ENCODE measurements around the gene TSSK6.

Gene TSSK6

DNA sequence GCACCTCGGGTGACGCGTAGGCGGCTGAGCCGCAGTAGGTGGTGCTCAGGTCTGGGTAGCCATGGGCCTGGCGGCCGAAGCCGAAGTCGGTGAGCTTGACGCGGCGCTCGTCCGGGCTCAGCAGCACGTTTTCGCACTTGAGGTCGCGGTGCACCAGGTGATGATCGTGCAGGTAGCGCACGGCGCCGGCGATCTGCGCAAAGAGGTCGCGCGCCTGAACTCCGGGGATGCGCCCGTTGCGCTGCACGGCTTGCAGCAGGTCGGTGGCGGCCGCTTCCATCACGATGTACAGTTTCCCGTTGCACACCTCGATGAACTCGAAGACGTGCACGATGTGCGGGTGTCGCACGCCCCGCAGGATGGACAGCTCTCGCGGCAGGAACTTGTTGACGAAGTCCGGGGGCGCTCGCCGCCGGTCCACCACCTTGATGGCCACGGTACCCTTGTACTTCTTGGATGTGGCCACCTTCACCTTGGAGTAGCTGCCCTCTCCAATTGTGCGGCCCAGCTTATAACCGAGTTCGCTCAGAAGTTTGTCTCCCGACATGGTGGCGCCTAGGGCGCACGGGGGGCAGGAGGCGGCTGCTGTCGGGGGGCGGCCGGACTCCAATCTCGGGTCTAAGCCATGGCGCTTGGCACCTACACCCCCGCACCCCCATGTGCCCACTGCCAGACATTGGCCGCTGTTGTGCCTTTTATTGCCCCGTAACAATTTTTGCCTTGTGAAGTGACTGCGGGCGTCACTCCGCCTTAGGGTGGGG, at the start of gene TSSK6:
TSSK6 (minus strand) TSS at position 668 of the 761 bp plus-strand sequence; CDS start at position 547, 121 bp downstream.
- no peak for DNase-seq (ENCODE audit: low read depth in 3 of 3)

DNA sequence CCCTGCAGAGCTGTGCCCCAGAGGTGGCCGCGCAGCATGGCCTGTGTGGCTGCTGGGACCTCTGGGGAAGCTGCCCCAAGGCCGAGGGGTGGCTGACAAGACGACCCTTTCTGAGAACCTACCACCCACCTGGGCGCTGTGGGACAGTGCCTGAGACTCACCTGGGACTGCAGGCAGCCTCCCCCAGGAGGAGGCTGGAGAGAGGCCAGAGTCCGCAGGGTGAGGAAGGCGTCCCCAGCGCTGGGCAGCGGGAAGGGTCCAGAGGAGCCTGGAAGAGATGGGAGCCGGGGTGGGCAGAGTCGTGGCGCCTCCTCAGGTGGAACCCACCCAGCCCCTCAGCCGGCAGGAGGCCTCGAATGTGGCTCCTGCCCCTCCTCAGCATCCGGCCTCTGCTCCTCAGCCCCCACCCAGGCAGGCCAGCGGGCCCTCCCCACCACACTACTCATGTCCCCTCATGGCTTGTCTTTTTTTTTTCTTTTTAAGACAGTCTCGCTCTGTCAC, 48.0 kb upstream of the TSSK6 start:
- DNase-seq (ENCODE audit: low read depth in 3 of 3) = no peak

DNA sequence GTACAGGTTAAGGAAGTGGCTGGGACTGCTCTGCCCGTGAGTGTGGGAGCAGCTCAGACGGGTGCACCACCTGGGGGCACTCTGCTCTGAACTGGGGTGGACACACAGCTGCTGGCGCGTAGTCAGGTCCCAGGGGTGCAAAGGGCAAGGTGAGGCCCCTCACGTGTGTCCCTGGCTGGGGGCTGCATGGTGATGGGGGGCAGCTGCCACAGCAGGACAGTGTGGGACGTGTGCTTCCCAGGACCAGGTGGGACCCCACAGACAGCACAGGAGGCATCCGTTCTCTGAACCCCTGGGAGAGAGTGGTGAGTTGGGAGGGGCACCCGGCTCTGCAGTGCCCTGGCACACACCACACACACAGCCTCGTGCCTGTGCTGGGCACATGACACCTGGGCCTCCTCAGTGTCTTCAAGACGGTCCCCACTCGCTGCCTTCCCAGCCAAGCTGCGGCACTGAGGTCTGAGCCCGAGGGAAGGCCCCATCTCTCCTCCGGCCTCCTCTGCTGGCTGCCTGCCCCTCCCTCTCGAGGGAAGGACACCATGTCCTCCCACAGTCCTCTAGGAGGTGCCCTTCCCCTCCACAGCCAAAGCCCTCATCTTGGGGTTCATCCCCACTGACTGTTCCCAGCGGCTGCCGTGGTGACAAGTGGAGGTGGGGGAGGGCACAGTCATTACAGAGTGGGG, 47.5 kb upstream of the TSSK6 start:
- DNase-seq (ENCODE audit: low read depth in 3 of 3) = no peak

DNA sequence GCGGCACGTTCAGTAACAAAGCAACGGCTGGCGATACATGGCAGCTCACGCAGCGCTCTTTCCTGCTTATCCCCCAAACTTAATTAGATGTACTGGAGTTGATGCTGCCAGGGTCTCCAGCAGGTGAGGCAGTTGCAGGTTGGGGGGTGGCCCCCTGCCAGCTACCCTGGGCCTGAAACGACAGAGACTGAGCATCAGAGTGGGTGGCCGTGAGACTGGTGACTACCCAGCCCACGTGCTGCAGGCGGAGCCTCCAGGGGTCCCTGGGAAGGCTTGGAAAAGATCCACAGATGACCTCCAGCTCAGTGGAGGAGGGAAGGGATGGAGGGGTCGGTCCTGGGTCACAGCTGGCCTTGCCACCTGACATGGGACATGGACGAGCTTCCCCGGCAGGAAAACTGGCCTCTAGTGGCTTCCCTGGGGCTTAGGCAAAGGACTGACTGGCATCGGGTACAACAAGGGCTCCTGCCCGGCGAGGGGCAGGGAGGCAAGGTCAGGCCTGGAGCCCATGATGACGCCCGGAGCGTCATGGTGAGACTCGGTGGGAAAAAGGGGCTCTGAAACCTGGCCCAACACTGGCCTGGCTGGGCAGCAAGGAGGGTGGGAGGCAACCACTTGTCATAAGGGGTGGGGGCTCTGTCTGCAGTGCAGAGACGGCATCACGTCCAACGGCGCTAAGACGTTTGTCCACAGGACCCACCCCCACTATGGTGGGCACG, 46.8 kb upstream of the TSSK6 start:
- DNase-seq (ENCODE audit: low read depth in 3 of 3) = no peak

DNA sequence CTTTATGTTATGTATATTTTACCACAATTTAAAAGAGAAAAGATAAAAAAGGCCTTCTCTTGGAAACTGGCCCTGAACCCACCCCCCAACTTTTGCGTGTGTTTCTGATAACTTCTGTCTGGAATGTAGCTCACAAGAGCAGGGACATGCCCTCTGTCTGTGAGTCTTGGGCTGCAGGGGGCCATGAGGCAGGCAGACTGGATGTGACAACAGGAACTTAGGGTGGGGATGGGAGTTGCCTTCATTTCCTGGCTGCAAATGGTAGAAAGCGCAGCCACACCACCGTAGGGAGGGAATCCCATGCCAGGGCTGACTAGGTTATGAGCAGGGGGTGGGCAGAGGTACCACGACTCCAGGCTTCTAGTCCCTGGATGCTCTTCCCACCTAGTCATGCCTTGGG, 44.6 kb upstream of the TSSK6 start:
- no peak for DNase-seq (ENCODE audit: low read depth in 3 of 3)

DNA sequence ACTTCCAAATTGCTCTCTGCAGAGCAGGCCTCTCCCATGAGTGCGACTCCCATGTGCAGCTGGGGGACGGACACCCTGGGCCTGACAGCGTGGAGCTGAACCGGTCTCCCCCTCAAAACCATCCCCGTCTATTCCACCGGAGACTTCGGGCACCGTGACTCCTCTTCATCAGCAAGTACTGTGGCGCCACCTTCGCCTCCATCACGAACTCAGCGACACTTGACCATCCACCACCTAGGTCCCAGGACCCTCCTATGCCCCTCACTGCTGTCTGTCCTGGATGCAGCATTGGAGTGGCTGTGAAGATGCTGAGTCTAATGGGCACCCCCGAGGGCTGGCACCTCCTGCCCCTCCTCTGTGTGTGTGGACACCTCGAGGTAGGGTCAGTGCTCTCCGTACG, 43.3 kb upstream of the TSSK6 start:
- no peak for DNase-seq (ENCODE audit: low read depth in 3 of 3)

DNA sequence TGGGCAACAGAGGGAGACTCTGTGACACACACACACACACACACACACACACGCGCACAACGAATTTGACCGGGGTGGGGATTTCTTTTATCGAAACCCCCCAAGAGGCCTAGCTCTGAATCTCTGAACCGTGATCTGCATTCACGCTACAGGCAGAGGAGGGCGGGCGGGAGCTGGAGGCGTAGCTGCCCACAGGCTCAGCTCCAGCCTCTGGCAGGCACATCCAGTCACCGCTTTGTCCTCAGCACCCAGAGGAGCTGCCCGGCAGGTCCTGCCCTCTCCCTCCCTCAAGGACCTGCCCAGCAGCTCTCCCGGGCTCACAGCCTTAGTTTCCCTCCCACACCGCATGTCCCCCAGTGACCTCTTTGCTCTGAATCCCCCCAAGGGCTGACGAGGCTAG, 42.7 kb upstream of the TSSK6 start:
- DNase-seq (ENCODE audit: low read depth in 3 of 3) = no peak

DNA sequence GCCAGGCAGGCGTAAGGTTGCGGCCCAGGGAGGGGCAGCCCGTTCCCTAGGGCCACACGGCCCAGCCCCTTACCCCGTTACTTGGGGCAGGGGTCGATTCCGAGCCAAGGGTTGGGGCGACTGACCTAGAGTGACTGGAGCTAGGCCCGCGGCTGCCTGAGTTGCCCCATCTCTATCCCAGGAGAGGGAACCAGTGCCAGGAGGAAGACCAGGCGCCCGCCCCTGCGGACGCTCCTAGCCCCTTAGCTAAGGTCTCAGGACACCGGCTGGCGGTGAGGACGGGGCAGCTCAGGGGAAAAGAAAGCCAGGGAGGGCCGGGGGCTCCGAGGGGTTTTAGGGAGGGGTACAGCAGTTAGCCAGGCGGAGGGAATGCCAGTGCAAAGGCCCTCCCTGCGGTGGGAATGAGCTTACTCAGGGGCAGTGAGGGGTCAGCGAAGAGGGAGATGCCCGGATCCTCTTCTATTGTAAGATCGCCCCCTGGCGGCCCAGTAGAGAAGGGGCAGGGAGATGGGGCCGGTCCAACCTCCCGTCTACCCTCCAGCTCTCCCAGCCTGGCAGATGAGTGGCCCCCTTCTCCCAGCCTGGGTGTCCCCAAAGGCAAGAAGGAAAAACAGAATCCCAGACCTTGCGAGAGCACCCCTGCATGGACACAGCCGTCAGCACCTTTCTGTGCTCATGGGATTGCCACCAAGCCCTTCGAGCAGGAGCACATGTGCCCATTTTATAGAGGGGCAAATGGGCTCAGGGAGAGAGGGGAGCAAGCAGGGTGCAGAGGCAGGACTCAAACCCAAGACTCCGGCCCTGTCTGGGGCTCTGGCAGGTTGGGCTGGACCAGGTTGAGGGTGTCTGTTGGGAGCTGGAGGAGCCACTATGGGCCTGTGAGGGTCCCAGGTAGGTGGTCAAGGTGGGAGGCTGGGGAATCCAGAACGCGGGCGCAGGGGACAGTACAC, 39.0 kb upstream of the TSSK6 start:
- DNase-seq (ENCODE audit: low read depth in 3 of 3) = peak; percentile 27 to 68 (median 44)

DNA sequence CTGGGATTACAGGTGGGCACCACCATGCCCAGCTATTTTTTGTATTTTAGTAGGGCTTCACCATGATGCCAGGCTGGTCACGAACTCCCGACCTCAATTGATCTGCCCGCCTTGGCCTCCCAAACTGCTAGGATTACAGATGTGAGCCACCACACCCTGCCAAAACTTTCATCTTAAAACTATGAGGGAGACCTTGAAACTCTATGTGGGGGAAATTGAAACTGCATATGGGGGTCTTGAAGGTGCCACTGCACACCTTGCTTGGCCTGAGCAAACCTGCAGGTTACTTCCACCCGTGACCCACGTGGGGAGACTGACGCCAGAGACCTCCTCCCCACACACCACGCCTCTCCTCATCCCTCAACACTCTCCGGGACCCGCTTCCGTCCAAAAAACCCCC, 38.3 kb upstream of the TSSK6 start:
- DNase-seq (ENCODE audit: low read depth in 3 of 3) = no peak

DNA sequence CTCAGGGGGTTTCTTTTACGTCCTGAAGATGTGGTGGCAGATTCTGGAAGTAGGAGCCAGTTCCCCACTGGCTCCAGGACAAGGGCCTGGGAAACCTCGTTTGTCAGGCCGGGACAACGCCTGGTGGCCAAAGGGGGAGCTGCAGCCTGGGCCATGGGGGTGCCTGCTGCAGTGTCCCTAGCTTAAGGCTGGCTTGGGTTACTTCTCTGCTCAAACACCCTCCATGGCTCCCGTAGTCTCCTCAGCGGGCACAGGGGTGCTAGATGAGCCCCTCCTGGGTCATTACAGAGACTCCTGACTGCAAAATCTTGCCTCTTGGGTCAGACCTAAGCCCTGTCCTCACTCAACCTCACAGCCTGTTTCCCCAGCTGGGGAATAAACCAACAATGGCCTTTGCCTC, 37.5 kb upstream of the TSSK6 start:
- DNase-seq (ENCODE audit: low read depth in 3 of 3) = no peak

DNA sequence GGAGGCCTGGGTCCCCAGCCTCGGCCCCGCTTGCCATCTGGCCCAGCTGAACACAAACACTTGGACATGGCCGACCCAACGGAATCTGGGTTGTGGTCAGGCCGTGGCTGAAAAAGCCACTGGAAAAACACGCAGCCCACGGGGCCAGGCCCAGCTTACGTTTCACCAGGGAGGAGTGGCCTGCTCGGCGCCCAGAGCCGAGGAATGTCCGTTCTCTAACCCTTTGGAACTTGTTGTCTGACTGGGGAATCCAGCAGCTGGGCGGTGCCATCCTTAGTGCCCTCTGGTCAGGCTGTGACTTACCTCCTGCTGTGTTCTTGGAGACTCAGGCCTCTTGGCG, 36.5 kb upstream of the TSSK6 start:
- DNase-seq (ENCODE audit: low read depth in 3 of 3) = no peak

DNA sequence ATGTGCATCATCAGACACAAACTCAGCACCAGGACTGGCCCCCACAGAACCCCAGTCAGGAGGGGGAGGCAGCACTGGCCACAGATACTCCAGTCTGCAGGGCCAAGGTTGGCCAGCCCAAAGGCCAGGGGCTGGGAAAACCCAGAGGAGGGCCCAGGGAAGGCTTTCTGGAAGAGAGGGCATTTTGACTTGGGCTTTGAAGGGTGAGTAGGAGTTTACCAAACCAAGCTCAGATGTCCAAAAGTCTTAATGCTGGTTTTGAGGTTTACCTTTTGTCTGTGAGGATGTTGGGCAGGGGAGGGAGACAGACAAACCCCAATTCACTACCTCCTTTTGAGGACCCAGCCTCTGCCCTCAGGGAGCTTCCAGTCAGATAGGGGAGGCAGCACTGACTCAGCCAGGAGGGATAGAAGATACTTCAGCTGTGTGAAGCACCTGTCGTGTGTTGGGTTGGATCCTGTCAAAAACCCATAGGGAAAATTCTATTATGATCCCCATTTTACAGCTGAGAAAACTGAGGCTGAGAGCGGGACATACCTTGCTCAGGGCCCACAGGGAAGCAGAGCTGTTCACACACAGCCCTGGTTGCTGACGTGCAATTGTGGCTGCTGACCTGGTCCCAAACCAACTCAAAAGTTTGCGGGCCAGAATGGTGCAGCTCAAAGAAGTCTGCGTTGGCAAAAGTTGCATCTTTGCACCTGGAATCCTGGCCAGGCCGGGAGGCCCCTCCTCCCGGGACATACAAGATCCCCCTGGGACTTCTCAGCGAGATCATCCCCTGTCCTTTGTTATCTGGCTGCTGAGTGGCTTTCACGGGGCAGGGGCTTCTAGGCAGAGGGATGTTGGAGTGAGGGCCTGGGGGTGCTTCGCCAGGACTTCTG, 35.9 kb upstream of the TSSK6 start:
- DNase-seq (ENCODE audit: low read depth in 3 of 3) = no peak

DNA sequence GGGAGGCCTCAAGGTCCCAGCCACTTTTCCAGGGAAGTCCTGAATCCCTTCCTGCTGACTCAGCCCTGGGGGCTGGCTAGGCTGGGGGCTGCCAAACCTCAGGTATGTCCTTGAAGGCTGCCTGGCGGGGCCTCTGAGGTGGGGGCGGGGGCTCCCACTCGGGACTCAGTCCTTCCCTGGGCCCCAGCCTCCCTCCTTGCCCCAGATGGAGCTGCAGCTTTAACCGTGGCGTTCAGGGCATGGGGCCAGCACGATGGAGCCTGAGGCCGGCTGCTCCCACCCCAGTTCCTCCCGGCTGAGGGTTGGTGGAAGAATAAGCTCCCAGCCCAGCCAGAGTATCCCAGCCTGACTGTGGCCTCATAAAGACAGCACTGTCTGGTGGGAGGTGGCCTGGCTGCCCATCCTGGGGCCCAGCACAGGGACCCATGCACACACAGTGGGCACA, 35.2 kb upstream of the TSSK6 start:
- DNase-seq (ENCODE audit: low read depth in 3 of 3) = no peak

DNA sequence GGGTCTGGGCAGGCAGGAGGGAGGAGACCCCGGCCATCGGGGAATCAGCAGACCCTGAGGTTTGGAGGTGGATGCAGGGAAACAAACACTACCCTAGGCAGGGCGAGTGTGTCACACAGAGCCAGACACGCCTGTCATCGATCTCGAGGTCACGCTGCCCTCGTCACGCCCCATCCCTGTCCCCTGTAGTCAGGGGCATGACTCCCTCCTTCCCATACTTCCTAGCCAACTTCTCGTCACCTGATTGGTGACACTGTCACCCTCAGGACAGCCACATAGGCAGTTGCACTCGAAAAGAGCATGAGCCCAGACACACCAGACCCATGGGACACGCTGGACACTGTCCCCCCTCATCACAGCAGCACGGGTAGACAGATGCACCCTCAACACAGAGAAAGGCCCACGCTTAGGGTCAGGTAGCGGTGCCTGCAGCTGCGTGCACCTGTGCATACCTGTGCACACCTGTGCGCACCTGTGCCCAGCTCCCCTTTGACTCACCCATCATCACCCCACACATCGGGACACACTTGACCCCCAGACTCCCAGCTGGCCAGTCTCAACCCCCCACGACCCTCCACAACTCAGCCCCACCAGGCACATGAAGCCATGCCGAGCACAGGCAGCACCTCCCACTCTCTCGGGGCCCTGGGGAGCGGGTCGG, 34.6 kb upstream of the TSSK6 start:
- no peak for DNase-seq (ENCODE audit: low read depth in 3 of 3)

DNA sequence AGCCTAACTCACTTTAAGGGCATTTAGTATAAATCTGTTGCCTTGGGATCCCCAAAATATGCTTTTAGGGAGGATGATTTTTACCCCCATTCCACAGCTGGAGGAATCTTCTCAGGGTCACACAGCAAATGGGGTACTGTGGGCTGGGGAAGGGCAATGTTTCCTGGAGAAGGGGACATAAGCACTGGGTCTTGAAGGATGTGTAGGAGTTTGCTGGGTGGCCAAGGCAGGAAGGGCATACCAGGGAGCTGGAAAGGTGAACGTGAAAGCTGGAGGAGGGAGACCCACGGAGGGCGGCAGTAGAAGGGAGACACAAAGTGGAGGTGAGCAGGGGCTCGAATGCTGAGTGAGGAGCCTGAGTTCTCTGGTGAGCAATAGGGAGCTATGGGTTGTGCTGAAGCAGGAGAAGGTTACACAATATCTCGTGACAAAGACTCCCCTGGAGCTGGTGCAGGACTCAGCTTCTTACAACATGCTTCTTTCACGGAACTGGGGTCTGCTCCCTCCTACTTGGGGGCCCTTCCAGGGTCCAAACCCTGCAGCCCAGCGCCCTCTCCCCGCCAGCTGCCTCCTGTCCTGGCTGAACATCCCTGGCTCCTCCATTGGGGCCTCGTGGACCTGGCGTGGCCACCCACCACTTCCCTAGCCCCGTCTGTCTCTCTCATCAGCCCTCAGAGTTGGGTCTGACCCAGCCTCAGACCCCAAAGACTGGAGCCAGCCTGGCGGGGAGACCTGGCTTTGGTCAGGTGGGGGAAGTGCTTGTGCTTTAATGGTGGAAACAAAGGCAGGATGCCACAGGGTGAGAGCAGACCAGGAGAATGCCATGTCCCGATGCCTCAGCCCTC, 33.8 kb upstream of the TSSK6 start:
- DNase-seq (ENCODE audit: low read depth in 3 of 3) = no peak

DNA sequence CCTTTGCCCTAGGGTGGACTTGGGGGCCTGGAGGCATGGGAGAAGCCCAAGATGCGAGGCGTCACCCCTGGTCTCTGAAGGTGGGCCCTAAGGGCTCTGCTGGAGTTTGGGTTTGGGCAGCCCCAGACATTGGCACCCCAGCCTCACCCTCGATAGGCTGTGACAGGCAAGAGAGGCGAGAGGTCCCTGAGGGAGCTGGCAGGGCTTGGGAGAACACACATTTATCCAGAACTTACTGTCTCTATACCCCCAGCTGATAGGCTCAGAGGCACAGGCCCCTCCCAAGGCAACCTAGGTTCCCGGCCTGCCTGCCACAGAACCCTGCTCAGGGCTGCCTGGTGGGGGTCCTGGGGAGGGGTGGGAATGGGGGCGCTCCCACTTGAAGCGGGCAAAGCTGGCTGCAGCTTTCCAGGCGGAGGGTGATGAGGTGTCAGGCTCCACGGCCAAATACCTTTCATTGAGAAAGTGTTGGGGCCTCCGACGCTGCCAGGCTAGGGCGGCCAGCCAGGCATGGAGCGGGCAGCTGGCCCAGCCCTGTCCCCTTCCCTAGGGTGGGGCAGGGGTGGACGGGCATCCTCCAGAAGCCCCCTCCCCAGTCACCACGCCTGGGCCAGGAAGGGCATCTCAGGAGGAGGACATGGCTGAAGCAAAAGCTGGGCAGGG, 32.5 kb upstream of the TSSK6 start:
- DNase-seq (ENCODE audit: low read depth in 3 of 3) = no peak

DNA sequence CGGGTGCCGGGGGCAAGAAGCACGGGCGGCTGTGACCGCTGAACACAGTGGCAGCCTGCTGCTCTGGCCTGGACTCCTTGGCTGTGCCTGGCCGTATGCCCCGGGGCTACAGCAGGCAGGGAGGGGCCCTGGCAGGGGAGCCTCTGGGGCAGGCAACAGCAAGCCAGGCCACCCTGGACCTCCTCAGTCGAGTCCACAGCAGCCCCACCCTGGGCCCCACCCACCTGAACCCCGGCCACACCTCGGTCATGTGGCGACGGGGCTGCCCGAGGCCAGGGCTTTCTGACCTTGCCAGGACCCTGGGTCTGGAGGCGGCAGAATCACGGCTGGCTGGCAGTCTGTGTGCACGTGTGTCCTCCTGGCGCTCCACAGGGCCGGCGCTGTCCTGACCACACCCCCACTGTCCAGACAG, 31.4 kb upstream of the TSSK6 start:
- no peak for DNase-seq (ENCODE audit: low read depth in 3 of 3)

DNA sequence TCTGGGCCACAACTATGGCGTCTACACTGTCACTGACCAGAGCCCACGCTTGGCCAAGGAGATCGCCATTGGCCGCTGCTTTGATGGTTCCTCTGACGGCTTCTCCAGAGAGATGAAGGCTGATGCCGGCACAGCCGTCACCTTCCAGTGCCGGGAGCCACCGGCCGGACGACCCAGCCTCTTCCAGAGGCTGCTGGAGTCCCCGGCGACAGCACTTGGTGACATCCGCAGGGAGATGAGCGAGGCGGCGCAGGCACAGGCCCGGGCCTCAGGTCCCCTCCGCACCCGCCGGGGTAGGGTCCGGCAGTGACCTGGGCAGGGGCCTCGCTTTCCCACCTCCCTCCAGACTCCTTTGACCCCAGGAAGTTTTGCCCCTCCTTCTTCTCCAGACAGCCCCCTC, 30.4 kb upstream of the TSSK6 start:
- DNase-seq (ENCODE audit: low read depth in 3 of 3) = no peak
